Measurements from ENCODE around the gene PYROXD2. TPM values are rescaled to one million over a fixed set of nuclear protein-coding genes. Genes with fewer than 3 reads are reported as not detected.

Gene PYROXD2
- total RNA-seq, 2 experiments from 2014 or later = 0.41 to 4.3 TPM

DNA sequence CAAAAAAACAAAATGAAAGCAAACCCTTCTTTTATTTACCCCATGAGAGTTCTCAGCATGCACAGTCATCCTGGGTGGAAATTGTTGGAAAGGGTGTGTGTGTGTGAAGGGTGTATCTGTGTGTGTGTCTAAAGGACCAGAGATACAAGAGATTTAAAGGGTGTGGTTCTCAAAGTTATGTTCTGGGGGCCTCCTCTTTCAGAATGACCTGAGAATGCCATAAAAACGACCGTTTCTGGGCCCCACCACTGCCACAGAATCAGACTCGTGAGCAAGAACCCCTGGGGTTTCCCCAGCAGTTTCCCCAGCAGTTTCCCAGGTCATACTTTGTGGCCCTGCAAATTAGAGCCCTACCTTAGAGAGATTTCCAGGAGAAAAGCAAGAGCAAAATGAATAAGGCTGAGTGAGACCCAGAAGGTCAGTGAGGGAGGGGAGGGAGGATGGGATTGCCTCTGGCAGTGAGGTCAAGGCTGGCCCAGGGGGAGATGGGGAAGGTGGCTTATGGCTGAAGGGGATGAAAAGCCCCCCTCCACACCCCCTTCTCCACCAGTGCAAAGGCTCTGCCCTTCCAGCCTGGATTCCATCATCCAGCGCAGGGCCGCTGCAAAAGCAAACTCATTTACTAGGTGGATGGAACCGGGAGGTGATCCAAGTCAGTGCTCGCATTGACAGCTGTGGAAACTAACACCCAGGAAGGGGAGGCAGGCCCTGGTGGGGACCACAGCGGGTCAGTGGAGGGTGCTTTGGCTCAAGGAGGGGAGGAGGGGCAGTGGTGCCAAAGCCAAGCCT is 10.2 kb downstream of the PYROXD2 start:
- Histone ChIP-seq H4K20me1 (ENCODE audit: insufficient read depth, low read length) (no peaks in the 10 kb centered on the region), H3K27ac (ENCODE audit: low read depth, low read length, poor library complexity, severe bottlenecking) (no peak overlapping the region), H3K9me2 (ENCODE audit: insufficient read depth, low read length) (no peaks in the 10 kb centered on the region), H3K4me3 (ENCODE audit: low read depth, low read length, poor library complexity, severe bottlenecking) (no peak overlapping the region), H3K79me2 (ENCODE audit: insufficient read depth, low read depth, low read length) (no peaks in the 10 kb centered on the region), H3K4me1 (ENCODE audit: insufficient read depth, low read length, poor library complexity, severe bottlenecking) (no peaks in the 10 kb centered on the region), H3K9me3 (ENCODE audit: low read length) (no peaks in the 10 kb centered on the region), H3K36me3 (ENCODE audit: insufficient read depth, low read length) (no peaks in the 10 kb centered on the region), H3K4me2 (ENCODE audit: low read length) (no peak overlapping the region), H2AFZ (ENCODE audit: low read length) (no peak overlapping the region)
- no peak for TF ChIP-seq EZH2phosphoT487 (IDR thresholded peaks at IDR 0.05; ENCODE audit: borderline replicate concordance, low read depth, low read length)
- TF ChIP-seq, protein P1, sequence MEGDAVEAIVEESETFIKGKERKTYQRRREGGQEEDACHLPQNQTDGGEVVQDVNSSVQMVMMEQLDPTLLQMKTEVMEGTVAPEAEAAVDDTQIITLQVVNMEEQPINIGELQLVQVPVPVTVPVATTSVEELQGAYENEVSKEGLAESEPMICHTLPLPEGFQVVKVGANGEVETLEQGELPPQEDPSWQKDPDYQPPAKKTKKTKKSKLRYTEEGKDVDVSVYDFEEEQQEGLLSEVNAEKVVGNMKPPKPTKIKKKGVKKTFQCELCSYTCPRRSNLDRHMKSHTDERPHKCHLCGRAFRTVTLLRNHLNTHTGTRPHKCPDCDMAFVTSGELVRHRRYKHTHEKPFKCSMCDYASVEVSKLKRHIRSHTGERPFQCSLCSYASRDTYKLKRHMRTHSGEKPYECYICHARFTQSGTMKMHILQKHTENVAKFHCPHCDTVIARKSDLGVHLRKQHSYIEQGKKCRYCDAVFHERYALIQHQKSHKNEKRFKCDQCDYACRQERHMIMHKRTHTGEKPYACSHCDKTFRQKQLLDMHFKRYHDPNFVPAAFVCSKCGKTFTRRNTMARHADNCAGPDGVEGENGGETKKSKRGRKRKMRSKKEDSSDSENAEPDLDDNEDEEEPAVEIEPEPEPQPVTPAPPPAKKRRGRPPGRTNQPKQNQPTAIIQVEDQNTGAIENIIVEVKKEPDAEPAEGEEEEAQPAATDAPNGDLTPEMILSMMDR (conservative IDR thresholded peaks at IDR 0.05; ENCODE audit: low read length) = no peak
- no TSS peak for BruUV-seq (replicated peaks)
- intact Hi-C loops (cut with micrococcal nuclease; ENCODE audit: unreplicated experiment) = no loop called here
- DNase-seq (ENCODE audit: low spot score) = no peak
- POLR2A ChIA-PET = interaction anchor here (1.0 kb wide), 1 partner anchor 312 kb away, joined by 3 read pairs; no protein-coding TSS in a partner anchor
- CTCF ChIA-PET (ENCODE audit: unreplicated experiment) = no interaction called here

DNA sequence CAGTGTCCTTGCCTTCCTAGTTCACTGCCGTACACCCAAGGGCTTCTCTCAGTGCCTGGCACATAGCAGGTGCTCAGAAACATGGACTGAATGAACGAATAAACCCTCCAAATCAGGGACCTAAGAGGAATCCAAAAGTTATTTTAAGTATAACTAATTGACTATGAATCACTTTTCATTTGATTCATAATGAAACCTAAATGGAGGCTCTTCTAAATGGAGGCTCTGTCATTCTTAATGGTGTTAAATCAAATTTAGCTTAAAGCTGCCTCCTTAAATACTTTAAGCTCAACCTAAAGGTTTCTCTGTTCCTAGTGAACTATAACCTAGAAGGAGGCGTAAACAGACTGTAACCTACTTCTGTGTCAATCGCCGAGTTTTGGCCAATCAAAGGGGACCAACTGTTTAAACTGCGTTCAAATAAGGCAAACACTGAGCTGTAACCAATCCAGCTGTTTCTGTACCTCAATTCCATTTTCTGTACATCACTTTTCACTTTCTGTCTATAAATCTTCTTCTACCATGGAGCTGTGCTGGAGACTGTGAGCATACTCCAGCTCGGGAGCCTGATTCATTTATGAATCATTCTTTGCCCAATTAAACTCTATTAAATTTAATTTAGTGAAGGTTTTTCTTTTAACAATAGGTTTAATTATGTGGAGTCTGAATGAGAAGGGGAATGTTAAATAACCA is 11.0 kb downstream of the PYROXD2 start:
- no peaks in the 10 kb centered on the region for H3K36me3 ChIP-seq (ENCODE audit: insufficient read depth, low read length)
- TF ChIP-seq, protein P1 (conservative IDR thresholded peaks at IDR 0.05; ENCODE audit: low read length) = no peak
- TF ChIP-seq EZH2phosphoT487 (IDR thresholded peaks at IDR 0.05; ENCODE audit: borderline replicate concordance, low read depth, low read length) = no peak
- no peak overlapping the region for H3K4me2 ChIP-seq (ENCODE audit: low read length)
- no peak for DNase-seq (ENCODE audit: low spot score)
- H4K20me1 ChIP-seq (ENCODE audit: insufficient read depth, low read length) = no peaks in the 10 kb centered on the region
- H3K79me2 ChIP-seq (ENCODE audit: insufficient read depth, low read depth, low read length) = no peaks in the 10 kb centered on the region
- BruUV-seq (replicated peaks) = no TSS peak
- H3K27ac ChIP-seq (ENCODE audit: low read depth, low read length, poor library complexity, severe bottlenecking) = no peak overlapping the region
- H3K4me3 ChIP-seq (ENCODE audit: low read depth, low read length, poor library complexity, severe bottlenecking) = no peak overlapping the region
- ChIA-PET CTCF (ENCODE audit: unreplicated experiment) (no interaction called here), POLR2A (interaction anchor here (1.0 kb wide), 1 partner anchor 312 kb away, joined by 3 read pairs; no protein-coding TSS in a partner anchor)
- intact Hi-C loops (cut with micrococcal nuclease; ENCODE audit: unreplicated experiment) = no loop called here
- H3K9me2 ChIP-seq (ENCODE audit: insufficient read depth, low read length) = no peaks in the 10 kb centered on the region
- no peak overlapping the region for H2AFZ ChIP-seq (ENCODE audit: low read length)
- H3K9me3 ChIP-seq (ENCODE audit: low read length) = no peaks in the 10 kb centered on the region
- no peaks in the 10 kb centered on the region for H3K4me1 ChIP-seq (ENCODE audit: insufficient read depth, low read length, poor library complexity, severe bottlenecking)
